Muscle layer of duodenum (tissue), 2 donors: ENCODE results near the gene FBXL7.

Experiments used
- H3K27ac ChIP-seq: one replicate; pipeline ENCODE4 v1.7.0; 2013; ENCODE audit warnings: mild to moderate bottlenecking, low read length
- H3K27me3 ChIP-seq: one replicate; pipeline ENCODE4 v1.7.0; 2013; ENCODE audit warnings: low read depth, mild to moderate bottlenecking, control low read depth, low read length
- H3K36me3 ChIP-seq, 2 donors: one replicate each; pipeline ENCODE4 v1.7.0; 2013; ENCODE audit warnings: low read length in 2 of 2, control low read depth in 1 of 2, mild to moderate bottlenecking in 1 of 2; ENCODE audit not compliant: insufficient read depth in 2 of 2, control insufficient read depth in 1 of 2
- H3K4me1 ChIP-seq, 2 donors: one replicate each; pipeline ENCODE4 v1.7.0; 2013; ENCODE audit warnings: low read length in 2 of 2, mild to moderate bottlenecking in 2 of 2, control low read depth in 1 of 2, moderate library complexity in 1 of 2; ENCODE audit not compliant: insufficient read depth in 2 of 2, control insufficient read depth in 1 of 2
- H3K4me3 ChIP-seq, 2 donors: one replicate each; pipeline ENCODE4 v1.7.0; 2013; ENCODE audit warnings: low read length in 2 of 2, low read depth in 1 of 2, mild to moderate bottlenecking in 1 of 2
- H3K9me3 ChIP-seq, 2 donors: one replicate each; pipeline ENCODE4 v1.7.0; 2013; ENCODE audit warnings: low read length in 2 of 2, control low read depth in 1 of 2, mild to moderate bottlenecking in 1 of 2; ENCODE audit not compliant: control insufficient read depth in 1 of 2
- donor health status: healthy.

FBXL7 gene

GRCh38 chr5:15680455-15680854, 180.5 kb downstream of the FBXL7 start:
- no peak overlapping the region for H3K4me3 ChIP-seq
- peaks cover 0 to 12% of the 10 kb centered on the region in 2 donors for H3K4me1 ChIP-seq
- no peak overlapping the region for H3K27ac ChIP-seq
- no peaks in the 10 kb centered on the region for H3K9me3 ChIP-seq
- H3K36me3 ChIP-seq, result no peaks in the 10 kb centered on the region
- no peaks in the 10 kb centered on the region for H3K27me3 ChIP-seq

DNA sequence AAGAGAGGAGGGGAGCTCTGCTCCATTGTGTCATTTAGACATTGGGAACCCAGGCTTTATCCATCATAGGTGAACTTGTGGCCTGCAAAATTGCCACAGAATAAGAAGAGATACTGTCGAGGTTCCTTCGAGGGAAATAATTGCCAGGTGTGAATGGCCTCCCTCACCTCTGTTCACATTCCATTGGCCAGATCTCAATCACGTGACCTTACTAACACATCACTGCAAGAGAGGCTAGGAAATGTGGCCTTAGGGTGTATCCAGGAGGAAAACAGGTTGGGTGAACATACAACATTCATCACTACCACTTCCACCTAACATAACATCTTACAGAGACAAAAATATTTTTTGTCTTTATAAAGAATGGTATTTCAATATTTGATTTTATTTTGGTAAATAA, 182.1 kb downstream of the FBXL7 start:
- no peak overlapping the region for H3K4me3 ChIP-seq
- H3K4me1 ChIP-seq, result peaks cover 0 to 18% of the 10 kb centered on the region in 2 donors
- no peak overlapping the region for H3K27ac ChIP-seq
- no peaks in the 10 kb centered on the region for H3K36me3 ChIP-seq
- no peaks in the 10 kb centered on the region for H3K9me3 ChIP-seq
- no peaks in the 10 kb centered on the region for H3K27me3 ChIP-seq

- Histone ChIP-seq H3K27me3 (no peaks in the 10 kb centered on the region), H3K9me3 (no peaks in the 10 kb centered on the region), H3K4me3 (no peak overlapping the region), H3K36me3 (no peaks in the 10 kb centered on the region), H3K4me1 (peaks cover 0 to 18% of the 10 kb centered on the region in 2 donors), H3K27ac (no peak overlapping the region)
Observed at GRCh38 chr5:15682566-15682965, 182.6 kb downstream of the FBXL7 start.

DNA sequence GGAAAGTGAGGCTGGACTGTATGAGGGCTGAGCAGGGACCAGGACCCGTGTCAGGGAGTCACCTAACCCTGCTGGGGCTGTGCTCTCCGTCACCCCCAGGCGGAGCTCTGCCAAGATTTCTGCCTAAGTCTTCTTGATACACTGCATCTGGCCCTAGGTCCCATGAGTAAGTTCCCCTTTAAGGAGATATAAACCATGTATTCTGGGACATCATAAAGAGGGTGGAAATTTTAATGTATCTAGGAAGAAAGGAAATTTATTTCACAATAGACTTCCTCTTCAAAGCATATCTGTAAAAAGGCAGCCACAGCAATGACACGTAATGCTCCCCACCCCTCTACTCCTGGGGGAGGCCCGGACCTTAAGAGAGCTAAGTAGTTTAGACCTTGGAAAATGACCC, 183.4 kb downstream of the FBXL7 start:
- Histone ChIP-seq H3K4me3 (no peak overlapping the region), H3K4me1 (peaks cover 0 to 18% of the 10 kb centered on the region in 2 donors), H3K27me3 (no peaks in the 10 kb centered on the region), H3K36me3 (no peaks in the 10 kb centered on the region), H3K27ac (no peak overlapping the region), H3K9me3 (no peaks in the 10 kb centered on the region)

DNA sequence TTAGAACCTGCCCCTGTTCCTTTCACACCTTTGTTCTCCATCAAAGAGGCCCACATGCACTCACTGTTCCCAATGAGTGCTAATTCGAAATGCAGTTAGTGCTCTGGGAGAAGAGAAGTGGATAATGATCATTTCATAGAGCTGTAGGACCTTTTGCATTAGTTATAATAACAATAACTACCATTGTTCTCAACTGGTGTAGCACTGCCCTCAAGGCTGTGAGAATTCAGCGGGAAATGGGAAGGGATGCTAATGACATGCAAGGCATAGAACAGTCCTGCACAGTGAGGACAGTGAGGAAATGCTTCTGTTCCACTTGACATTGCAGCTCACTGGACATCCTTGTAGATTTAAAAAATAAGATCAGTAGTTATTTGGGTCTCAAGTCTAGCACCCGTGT, 187.4 kb downstream of the FBXL7 start:
- Histone ChIP-seq H3K27me3 (no peaks in the 10 kb centered on the region), H3K4me1 (peaks cover 0 to 22% of the 10 kb centered on the region in 2 donors), H3K9me3 (no peaks in the 10 kb centered on the region), H3K27ac (no peak overlapping the region), H3K4me3 (no peak overlapping the region), H3K36me3 (no peaks in the 10 kb centered on the region)

GRCh38 chr5:15689836-15690235, 189.9 kb downstream of the FBXL7 start:
- no peak overlapping the region for H3K27ac ChIP-seq
- no peaks in the 10 kb centered on the region for H3K9me3 ChIP-seq
- H3K4me1 ChIP-seq, result peaks cover 0 to 21% of the 10 kb centered on the region in 2 donors
- H3K4me3 ChIP-seq, result no peak overlapping the region
- H3K36me3 ChIP-seq, result no peaks in the 10 kb centered on the region
- no peaks in the 10 kb centered on the region for H3K27me3 ChIP-seq

GRCh38 chr5:15690611-15691010, 190.6 kb downstream of the FBXL7 start:
- Histone ChIP-seq H3K4me1 (peaks cover 0 to 27% of the 10 kb centered on the region in 2 donors), H3K27me3 (no peaks in the 10 kb centered on the region), H3K27ac (no peak overlapping the region), H3K4me3 (no peak overlapping the region), H3K36me3 (no peaks in the 10 kb centered on the region), H3K9me3 (no peaks in the 10 kb centered on the region)

DNA sequence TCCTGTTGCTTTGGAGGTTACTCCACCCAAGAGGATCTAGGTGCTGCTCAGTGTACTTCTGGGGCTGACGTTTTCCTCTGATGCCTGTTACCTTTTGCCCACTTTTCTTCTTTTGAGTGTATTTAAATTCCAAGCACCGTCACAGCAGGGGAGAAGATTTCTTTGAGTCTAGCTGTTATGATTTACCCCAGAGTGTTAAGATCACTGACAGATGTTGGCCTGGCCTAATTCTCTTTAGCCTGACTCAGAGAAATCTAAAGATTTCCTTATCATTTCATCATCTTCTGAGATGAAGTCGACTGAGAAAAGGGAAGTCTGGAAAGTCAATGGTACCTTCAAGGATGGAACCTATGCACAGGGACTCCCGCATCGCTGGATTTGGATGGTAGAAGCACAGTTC, 191.5 kb downstream of the FBXL7 start:
- no peak overlapping the region for H3K27ac ChIP-seq
- no peaks in the 10 kb centered on the region for H3K27me3 ChIP-seq

GRCh38 chr5:15692706-15693381, 192.9 kb downstream of the FBXL7 start:
- H3K4me1 ChIP-seq, result peaks cover 0 to 22% of the 10 kb centered on the region in 2 donors
- H3K4me3 ChIP-seq, result no peak overlapping the region
- H3K27me3 ChIP-seq, result no peaks in the 10 kb centered on the region
- no peaks in the 10 kb centered on the region for H3K9me3 ChIP-seq
- H3K27ac ChIP-seq, result no peak overlapping the region
- H3K36me3 ChIP-seq, result no peaks in the 10 kb centered on the region

More for the DNA sequence above, 191.5 kb downstream of the FBXL7 start:
- no peaks in the 10 kb centered on the region for H3K9me3 ChIP-seq
- H3K4me3 ChIP-seq, result no peak overlapping the region
- H3K36me3 ChIP-seq, result no peaks in the 10 kb centered on the region
- peaks cover 0 to 22% of the 10 kb centered on the region in 2 donors for H3K4me1 ChIP-seq

GRCh38 chr5:15693382-15693728, 193.4 kb downstream of the FBXL7 start:
- H3K4me3 ChIP-seq, result no peak overlapping the region
- H3K27me3 ChIP-seq, result no peaks in the 10 kb centered on the region
- no peak overlapping the region for H3K27ac ChIP-seq
- no peaks in the 10 kb centered on the region for H3K36me3 ChIP-seq
- H3K9me3 ChIP-seq, result no peaks in the 10 kb centered on the region
- peaks cover 0 to 22% of the 10 kb centered on the region in 2 donors for H3K4me1 ChIP-seq

DNA sequence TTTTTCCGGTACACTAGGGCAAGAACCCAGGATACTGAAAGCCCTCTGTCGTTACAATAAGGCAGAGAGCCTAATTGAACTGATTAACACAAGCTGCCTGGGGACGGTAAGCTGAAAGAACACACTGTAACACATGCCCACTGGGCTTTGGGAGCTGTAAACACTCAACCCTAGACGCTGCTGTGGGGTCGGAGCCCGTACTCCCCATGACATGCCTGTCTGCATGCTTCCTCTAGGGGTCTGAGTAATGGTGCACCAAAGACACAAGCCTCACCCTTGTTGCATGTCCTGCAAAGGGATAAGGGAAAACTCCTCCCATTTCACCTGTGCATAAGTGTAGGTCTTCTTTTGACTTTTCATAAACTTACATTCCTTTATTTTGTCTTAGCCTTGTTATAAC, 194.0 kb downstream of the FBXL7 start:
- Histone ChIP-seq H3K27me3 (no peaks in the 10 kb centered on the region), H3K27ac (no peak overlapping the region), H3K4me1 (peaks cover 0 to 22% of the 10 kb centered on the region in 2 donors), H3K36me3 (no peaks in the 10 kb centered on the region), H3K9me3 (no peaks in the 10 kb centered on the region), H3K4me3 (no peak overlapping the region)

GRCh38 chr5:15694696-15695214, 194.8 kb downstream of the FBXL7 start:
- Histone ChIP-seq H3K36me3 (no peaks in the 10 kb centered on the region), H3K4me3 (no peak overlapping the region), H3K27ac (no peak overlapping the region), H3K9me3 (no peaks in the 10 kb centered on the region), H3K27me3 (no peaks in the 10 kb centered on the region), H3K4me1 (peaks cover 0 to 22% of the 10 kb centered on the region in 2 donors)
